GM12878 (cell line): ENCODE results near the gene SPATA12. TPM values are rescaled to one million over a fixed set of nuclear protein-coding genes. Genes with fewer than 3 reads are reported as not detected.

Experiments
- ATAC-seq: fragments of 200-7000 bp; cut with Tn5 transposase; 3 replicates; pipeline ENCODE4 v1.9.1; 2020; ENCODE audit warnings: mild to moderate bottlenecking, moderate library complexity
- BruUV-seq: library from RNA; stranded (reverse); fragments of 400-500 nt; replicated peaks from 2 replicates; lab custom pipeline; 2021; lab: Mats Ljungman, UMichigan
- CTCF ChIA-PET: fragments of 300-600 bp; sonication (Branson Sonifier 250); formaldehyde crosslinking; extraction: SDS; loops from one replicate; lab custom pipeline; 2021; ENCODE audit warnings: inconsistent platforms; lab: Yijun Ruan, JAX
- POLR2A ChIA-PET: fragments of 350-600 bp; formaldehyde crosslinking; extraction: SDS; loops from one replicate; lab custom pipeline; 2021; ENCODE audit warnings: inconsistent platforms; lab: Charles Lee
- RAD21 ChIA-PET: fragments of 300-600 bp; sonication (Branson Sonifier 250); formaldehyde crosslinking; loops from one replicate; lab custom pipeline; 2023; ENCODE audit warnings: antibody characterized with exemption; ENCODE audit not compliant: unreplicated experiment; lab: Charles Lee
- SMC1A ChIA-PET: fragments of 300-600 bp; sonication (Branson Sonifier 250); formaldehyde crosslinking; loops from one replicate; lab custom pipeline; 2023; ENCODE audit not compliant: unreplicated experiment, uncharacterized antibody; lab: Charles Lee
- DNase-seq: peaks from one replicate; pipeline ENCODE4 v3.0.0-alpha.2; 2011; ENCODE audit warnings: low read depth, low spot score
- FAIRE-seq: peaks from 3 replicates; lab custom pipeline; 2011; peaks lifted over from hg19 to GRCh38; lab: Jason Lieb, UNC
- H2AFZ ChIP-seq: 2 replicates; pipeline ENCODE4 v1.6.0; 2011; ENCODE audit warnings: low read depth, low read length, control low read depth; ENCODE audit not compliant: control insufficient read depth
- H3K27ac ChIP-seq: 2 replicates; pipeline ENCODE4 v1.5.1; 2011; ENCODE audit warnings: control low read depth; ENCODE audit not compliant: control insufficient read depth, insufficient read depth
- H3K27me3 ChIP-seq, 2 experiments: replicated peaks in 1 of 2; 2 replicates each; pipeline versions ENCODE4 v1.6.0 to v1.6.1; 2011; ENCODE audit warnings: low read length in 1 of 2; ENCODE audit not compliant: control insufficient read depth in 2 of 2, insufficient read depth in 2 of 2
- H3K36me3 ChIP-seq, 2 experiments: 2 replicates each; pipeline ENCODE4 v1.5.1; 2011; ENCODE audit warnings: low read length in 1 of 2; ENCODE audit not compliant: control insufficient read depth in 2 of 2, insufficient read depth in 2 of 2
- H3K4me1 ChIP-seq: 2 replicates; pipeline ENCODE4 v1.6.1; 2011; ENCODE audit warnings: mild to moderate bottlenecking, low read length, moderate library complexity, mixed read lengths; ENCODE audit not compliant: control insufficient read depth, insufficient read depth
- H3K4me2 ChIP-seq: 2 replicates; pipeline ENCODE4 v1.6.0; 2011; ENCODE audit warnings: control low read depth; ENCODE audit not compliant: control insufficient read depth, insufficient read depth
- H3K4me3 ChIP-seq: fragments of 200-600 bp; sonication (generic); 2 replicates; pipeline ENCODE4 v1.5.1; 2016
- H3K79me2 ChIP-seq: 2 replicates; pipeline ENCODE4 v1.6.0; 2011; ENCODE audit warnings: low read length; ENCODE audit not compliant: control insufficient read depth, insufficient read depth
- H3K9ac ChIP-seq: 2 replicates; pipeline ENCODE4 v1.8.0; 2011; ENCODE audit warnings: low read length, control low read depth, mixed read lengths; ENCODE audit not compliant: control insufficient read depth, insufficient read depth
- H3K9me3 ChIP-seq: replicated peaks from 3 replicates; pipeline ENCODE4 v1.5.1; 2011; ENCODE audit warnings: mild to moderate bottlenecking, low read length; ENCODE audit not compliant: control insufficient read depth, insufficient read depth
- H4K20me1 ChIP-seq: 2 replicates; pipeline ENCODE4 v1.6.0; 2011; ENCODE audit not compliant: control insufficient read depth, insufficient read depth
- BCL11A ChIP-seq: IDR thresholded peaks from 2 replicates; pipeline ENCODE4 v1.6.1; 2011; ENCODE audit warnings: low read depth, low read length
- BRCA1 ChIP-seq: IDR thresholded peaks from 2 replicates; pipeline ENCODE4 v1.6.1; 2011; ENCODE audit warnings: low read depth, low read length, improper control_type of control experiment
- ELK1 ChIP-seq: IDR thresholded peaks from 2 replicates; pipeline ENCODE4 v1.6.1; 2012; ENCODE audit warnings: low read depth, low read length, improper control_type of control experiment
- FOXK2 ChIP-seq: fragments of 450-650 bp; IDR thresholded peaks from 2 replicates; pipeline ENCODE4 v1.6.1; 2017; ENCODE audit warnings: mild to moderate bottlenecking, moderate library complexity
- GABPA ChIP-seq: IDR thresholded peaks from 2 replicates; pipeline ENCODE4 v1.6.1; 2014; ENCODE audit warnings: antibody characterized with exemption, low read depth, mild to moderate bottlenecking, inconsistent platforms
- MTA2 ChIP-seq: fragments of 450-650 bp; IDR thresholded peaks from 2 replicates; pipeline ENCODE4 v1.6.1; 2016; ENCODE audit warnings: low read depth, mild to moderate bottlenecking, moderate library complexity
- MYC ChIP-seq: IDR thresholded peaks from 2 replicates; pipeline ENCODE4 v1.6.1; 2011; ENCODE audit warnings: mild to moderate bottlenecking, low read length, moderate library complexity, inconsistent platforms; ENCODE audit not compliant: insufficient read depth, insufficient replicate concordance, insufficient read length, severe bottlenecking
- NR2F1 ChIP-seq: fragments of 450-650 bp; conservative IDR thresholded peaks from 2 replicates; pipeline ENCODE4 v1.6.1; 2017; ENCODE audit warnings: mild to moderate bottlenecking
- SMARCA5 ChIP-seq: fragments of 450-650 bp; IDR thresholded peaks from 2 replicates; pipeline ENCODE4 v1.6.1; 2017; ENCODE audit warnings: mild to moderate bottlenecking
- ZNF24 ChIP-seq: fragments of 450-650 bp; IDR thresholded peaks from 2 replicates; pipeline ENCODE4 v1.6.1; 2017; ENCODE audit warnings: antibody characterized with exemption, mild to moderate bottlenecking
- ZSCAN29 ChIP-seq: fragments of 450-650 bp; IDR thresholded peaks from 2 replicates; pipeline ENCODE4 v1.6.1; 2017; ENCODE audit warnings: mild to moderate bottlenecking, moderate library complexity
- WGBS: methylation state at CpG from one replicate; pipeline ENCODE4 v1.1.6; 2016; ENCODE audit warnings: low lambda C conversion rate; ENCODE audit not compliant: insufficient replicate concordance, insufficient coverage; ENCODE audit errors: missing lambda C conversion rate; 5-methylcytosine and 5-hydroxymethylcytosine counted together
- in situ Hi-C: fragments of 300-500 bp; cut with MboI; formaldehyde crosslinking; loops from 9 replicates; pipeline ENCODE4 v1.14.3; 2018; ENCODE audit warnings: mixed read lengths
- intact Hi-C: fragments of 100-400 bp; cut with micrococcal nuclease; formaldehyde crosslinking; loops from one replicate; pipeline ENCODE4 v1.14.2; 2022; ENCODE audit not compliant: unreplicated experiment
- polyA plus RNA-seq, 11 experiments: library from polyadenylated mRNA; depleted of rRNA in 4 of 11; unstranded in 6 of 11; stranded (reverse) in 5 of 11; fragments of >200 nt; fragmentation: Nextera tagmentation in 4 of 11; fragmentation: Illumina TruSeq in 1 of 11; extraction: Ambion mirVana in 4 of 11; extraction: Trizol in 1 of 11; gene quantifications; 1 replicate in 1 of 11; 2 replicates in 10 of 11; pipeline versions ENCODE4 v1.2.1 to v1.2.3, GENCODE V29; 2011 to 2016; ENCODE audit warnings: inconsistent platforms in 2 of 11, missing spikeins in 2 of 11, low read depth in 1 of 11
- total RNA-seq, 4 experiments: library from RNA; depleted of rRNA in 3 of 4; stranded (reverse); fragments of >200 nt in 3 of 4; fragmentation: Illumina TruSeq in 1 of 4; extraction: Trizol in 1 of 4; gene quantifications; 2 replicates each; pipeline versions ENCODE4 v1.2.1 to v1.2.3, GENCODE V29; 2013 to 2021
- TF ChIP-seq, protein P1 (sequence below): fragments of 150-350 bp; IDR thresholded peaks from 2 replicates; pipeline ENCODE4 v1.6.1; 2014; ENCODE audit warnings: mild to moderate bottlenecking, low read depth, low read length

Gene SPATA12
- total and polyA plus RNA-seq, 10 of the 15 experiments (the other 5 are each of a cell fraction or from before 2014, with no cell fraction given), result 0.03 to 0.69 (median 0.37) TPM

- FAIRE-seq, result no peak
- CTCF ChIA-PET, result interaction anchor here (0.6 to 1.9 kb wide), 2 partner anchors 14 to 26 kb away, joined by 3 to 8 read pairs; no protein-coding TSS in a partner anchor
Observed at GRCh38 chr3:57012847-57013246, 47.6 kb upstream of the SPATA12 start.

More at GRCh38 chr3:57012847-57013246, 47.6 kb upstream of the SPATA12 start:
- ChIA-PET SMC1A (interaction anchor here (0.9 kb wide), 1 partner anchor 17 kb away, joined by 3 read pairs; no protein-coding TSS in a partner anchor), RAD21 (no interaction called here), POLR2A (no interaction called here)
- Histone ChIP-seq H3K79me2 (no peaks in the 10 kb centered on the region), H3K27ac (no peak overlapping the region), H3K36me3 (no peaks in the 10 kb centered on the region), H4K20me1 (no peaks in the 10 kb centered on the region), H3K4me1 (peaks cover 20% of the 10 kb centered on the region), H3K9ac (no peak overlapping the region), H2AFZ (no peak overlapping the region), H3K4me3 (no peak overlapping the region), H3K27me3 (no peaks in the 10 kb centered on the region), H3K9me3 (no peaks in the 10 kb centered on the region; the same call in 2 of the 3 replicates), H3K4me2 (no peak overlapping the region)
- TF ChIP-seq ZSCAN29, result no peak
- no peak for TF ChIP-seq MYC
- no peak for TF ChIP-seq MTA2
- no peak for TF ChIP-seq ELK1
- TF ChIP-seq, protein P1, sequence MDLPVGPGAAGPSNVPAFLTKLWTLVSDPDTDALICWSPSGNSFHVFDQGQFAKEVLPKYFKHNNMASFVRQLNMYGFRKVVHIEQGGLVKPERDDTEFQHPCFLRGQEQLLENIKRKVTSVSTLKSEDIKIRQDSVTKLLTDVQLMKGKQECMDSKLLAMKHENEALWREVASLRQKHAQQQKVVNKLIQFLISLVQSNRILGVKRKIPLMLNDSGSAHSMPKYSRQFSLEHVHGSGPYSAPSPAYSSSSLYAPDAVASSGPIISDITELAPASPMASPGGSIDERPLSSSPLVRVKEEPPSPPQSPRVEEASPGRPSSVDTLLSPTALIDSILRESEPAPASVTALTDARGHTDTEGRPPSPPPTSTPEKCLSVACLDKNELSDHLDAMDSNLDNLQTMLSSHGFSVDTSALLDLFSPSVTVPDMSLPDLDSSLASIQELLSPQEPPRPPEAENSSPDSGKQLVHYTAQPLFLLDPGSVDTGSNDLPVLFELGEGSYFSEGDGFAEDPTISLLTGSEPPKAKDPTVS, result no peak
- no peak for TF ChIP-seq GABPA
- no peak for TF ChIP-seq FOXK2
- TF ChIP-seq ZNF24, result no peak
- TF ChIP-seq BRCA1, result no peak
- no peak for TF ChIP-seq NR2F1
- TF ChIP-seq SMARCA5, result no peak
- TF ChIP-seq BCL11A, result no peak
- DNase-seq (no peak), ATAC-seq (no peak)
- in situ Hi-C loops (no loop called here), intact Hi-C loops (no loop called here)
- no TSS peak for BruUV-seq
- 70% methylated on average over 11 of the region's 22 CpGs for WGBS
